ENCODE data around the gene TGFB1I1. TPM values are rescaled to one million over a fixed set of nuclear protein-coding genes. Genes with fewer than 3 reads are reported as not detected.
A peak's percentile ranks its signal among the peaks of the same experiment; 100 is the strongest.

The TGFB1I1 gene
- total RNA-seq, 1 donor from 2014 or later, result 19.2 TPM

DNA sequence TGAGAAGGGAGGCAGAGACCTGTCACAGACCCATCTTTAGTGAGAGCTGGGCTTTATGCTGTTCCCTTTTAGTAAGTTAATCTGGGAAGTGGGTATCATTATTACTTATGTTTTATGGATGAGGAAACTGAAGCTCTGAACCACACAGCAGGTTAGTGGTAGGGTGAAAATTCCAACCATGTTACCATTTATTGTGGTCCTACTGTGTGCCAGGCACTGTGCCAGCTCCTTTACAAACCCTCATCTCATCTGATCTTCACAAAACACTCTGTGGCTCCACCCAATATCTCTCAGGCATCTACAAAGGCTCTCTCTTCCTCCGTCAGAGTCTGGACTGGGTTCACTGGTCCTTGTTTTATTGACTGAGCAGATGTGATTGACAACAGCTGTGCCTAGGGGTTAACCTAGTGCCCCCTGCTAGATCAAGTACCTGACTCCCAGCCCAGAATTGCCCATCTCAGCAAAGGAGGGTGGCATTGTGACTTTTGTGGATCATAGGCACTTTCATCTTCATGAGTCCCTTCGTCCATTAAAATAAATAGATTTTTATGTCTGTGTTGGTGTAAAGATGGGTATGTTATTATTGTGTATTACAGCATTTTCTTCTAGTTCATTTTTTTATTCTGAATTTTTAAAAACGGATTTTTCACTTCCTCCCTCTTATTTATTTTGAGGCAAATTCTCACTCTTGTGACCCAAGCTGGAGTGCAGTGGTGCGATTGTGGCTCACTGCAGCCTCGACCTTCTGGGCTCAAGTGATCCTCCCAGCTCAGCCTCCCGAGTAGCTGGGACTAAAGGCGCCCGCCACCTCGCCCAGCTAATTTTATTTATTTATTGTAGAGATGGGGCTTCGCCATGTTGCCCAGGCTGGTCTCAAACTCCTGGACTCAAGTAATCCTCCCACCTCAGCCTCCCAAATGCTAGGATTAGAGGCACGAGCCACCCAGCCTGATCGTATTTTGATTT, 3.1 kb downstream of the TGFB1I1 start:
- TF ChIP-seq, protein P1, sequence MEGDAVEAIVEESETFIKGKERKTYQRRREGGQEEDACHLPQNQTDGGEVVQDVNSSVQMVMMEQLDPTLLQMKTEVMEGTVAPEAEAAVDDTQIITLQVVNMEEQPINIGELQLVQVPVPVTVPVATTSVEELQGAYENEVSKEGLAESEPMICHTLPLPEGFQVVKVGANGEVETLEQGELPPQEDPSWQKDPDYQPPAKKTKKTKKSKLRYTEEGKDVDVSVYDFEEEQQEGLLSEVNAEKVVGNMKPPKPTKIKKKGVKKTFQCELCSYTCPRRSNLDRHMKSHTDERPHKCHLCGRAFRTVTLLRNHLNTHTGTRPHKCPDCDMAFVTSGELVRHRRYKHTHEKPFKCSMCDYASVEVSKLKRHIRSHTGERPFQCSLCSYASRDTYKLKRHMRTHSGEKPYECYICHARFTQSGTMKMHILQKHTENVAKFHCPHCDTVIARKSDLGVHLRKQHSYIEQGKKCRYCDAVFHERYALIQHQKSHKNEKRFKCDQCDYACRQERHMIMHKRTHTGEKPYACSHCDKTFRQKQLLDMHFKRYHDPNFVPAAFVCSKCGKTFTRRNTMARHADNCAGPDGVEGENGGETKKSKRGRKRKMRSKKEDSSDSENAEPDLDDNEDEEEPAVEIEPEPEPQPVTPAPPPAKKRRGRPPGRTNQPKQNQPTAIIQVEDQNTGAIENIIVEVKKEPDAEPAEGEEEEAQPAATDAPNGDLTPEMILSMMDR (IDR thresholded peaks at IDR 0.05; ENCODE audit: partially characterized antibody, unreplicated experiment), result no peak
- H3K36me3 Mint-ChIP-seq (ENCODE audit: unreplicated experiment), result peaks cover 4% of the 10 kb centered on the region
- H3K9me3 Mint-ChIP-seq (ENCODE audit: unreplicated experiment), result peaks cover 9% of the 10 kb centered on the region
- peaks cover 8% of the 10 kb centered on the region for H3K4me1 Mint-ChIP-seq (ENCODE audit: low read depth, unreplicated experiment)
- no peak overlapping the region for H3K27ac Mint-ChIP-seq (ENCODE audit: unreplicated experiment)
- peak overlapping the region; percentile 5 for H3K4me3 Mint-ChIP-seq (ENCODE audit: unreplicated experiment)
- peaks cover 27% of the 10 kb centered on the region for H3K27me3 Mint-ChIP-seq (ENCODE audit: unreplicated experiment)
- DNase-seq, result no peak

DNA sequence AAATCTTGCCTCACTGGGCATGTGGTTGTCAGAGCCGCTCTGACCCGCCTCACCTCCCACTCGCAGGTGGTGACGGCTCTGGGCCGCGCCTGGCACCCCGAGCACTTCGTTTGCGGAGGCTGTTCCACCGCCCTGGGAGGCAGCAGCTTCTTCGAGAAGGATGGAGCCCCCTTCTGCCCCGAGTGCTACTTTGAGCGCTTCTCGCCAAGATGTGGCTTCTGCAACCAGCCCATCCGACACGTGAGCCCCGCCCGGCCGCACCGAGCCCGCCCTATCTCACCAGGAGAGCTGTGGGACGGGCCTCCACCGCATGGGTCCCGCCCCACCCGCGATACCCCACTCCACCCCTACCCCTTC, 4.0 kb downstream of the TGFB1I1 start:
- Mint-ChIP-seq H3K4me3 (ENCODE audit: unreplicated experiment) (peak overlapping the region; percentile 78), H3K27ac (ENCODE audit: unreplicated experiment) (no peak overlapping the region), H3K36me3 (ENCODE audit: unreplicated experiment) (peaks cover 4% of the 10 kb centered on the region), H3K27me3 (ENCODE audit: unreplicated experiment) (peaks cover 27% of the 10 kb centered on the region), H3K9me3 (ENCODE audit: unreplicated experiment) (peaks cover 9% of the 10 kb centered on the region), H3K4me1 (ENCODE audit: low read depth, unreplicated experiment) (peaks cover 7% of the 10 kb centered on the region)
- TF ChIP-seq, protein P1 (IDR thresholded peaks at IDR 0.05; ENCODE audit: partially characterized antibody, unreplicated experiment), result no peak
- no peak for DNase-seq

DNA sequence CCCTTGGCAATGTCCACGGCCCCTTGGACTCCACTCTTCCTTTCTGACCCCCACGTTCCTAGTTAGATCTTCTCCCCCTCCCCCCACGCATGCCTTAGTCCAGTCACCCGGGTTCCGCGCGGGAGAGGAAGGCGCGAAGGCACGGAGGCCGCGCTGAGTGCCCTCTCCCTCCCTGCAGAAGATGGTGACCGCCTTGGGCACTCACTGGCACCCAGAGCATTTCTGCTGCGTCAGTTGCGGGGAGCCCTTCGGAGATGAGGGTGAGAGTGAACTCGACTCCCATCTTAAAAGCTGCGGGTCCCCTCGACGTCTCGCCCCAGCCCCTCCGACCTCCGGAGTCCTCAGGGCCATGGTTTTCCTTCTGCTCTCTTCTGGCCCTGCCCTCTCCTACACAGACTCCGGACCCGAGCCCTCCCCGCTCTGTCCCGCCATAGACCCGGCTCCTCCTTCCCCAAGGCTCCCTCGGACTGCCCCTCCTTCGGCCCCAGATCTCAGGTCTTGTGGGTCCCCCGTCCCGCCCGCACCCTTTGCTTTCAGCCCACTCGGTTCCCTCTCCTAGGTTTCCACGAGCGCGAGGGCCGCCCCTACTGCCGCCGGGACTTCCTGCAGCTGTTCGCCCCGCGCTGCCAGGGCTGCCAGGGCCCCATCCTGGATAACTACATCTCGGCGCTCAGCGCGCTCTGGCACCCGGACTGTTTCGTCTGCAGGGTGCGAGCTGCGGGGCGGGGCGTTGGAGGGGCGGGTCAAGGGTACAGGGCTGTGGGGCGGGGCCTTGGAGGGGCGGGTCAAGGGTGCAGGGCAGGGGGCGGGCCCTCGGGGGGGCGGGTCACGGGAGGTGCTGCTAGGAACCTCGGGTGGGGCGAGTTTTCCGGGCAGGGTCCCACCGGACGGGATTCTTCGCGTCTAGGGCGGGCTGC, 4.6 kb downstream of the TGFB1I1 start:
- Mint-ChIP-seq H3K27me3 (ENCODE audit: unreplicated experiment) (peaks cover 24% of the 10 kb centered on the region), H3K4me3 (ENCODE audit: unreplicated experiment) (peak overlapping the region; percentile 78), H3K36me3 (ENCODE audit: unreplicated experiment) (no peaks in the 10 kb centered on the region), H3K4me1 (ENCODE audit: low read depth, unreplicated experiment) (peaks cover under 1% of the 10 kb centered on the region), H3K27ac (ENCODE audit: unreplicated experiment) (no peak overlapping the region), H3K9me3 (ENCODE audit: unreplicated experiment) (peaks cover 7% of the 10 kb centered on the region)
- peak; percentile 87 for DNase-seq
- TF ChIP-seq, protein P1 (IDR thresholded peaks at IDR 0.05; ENCODE audit: partially characterized antibody, unreplicated experiment), result no peak

DNA sequence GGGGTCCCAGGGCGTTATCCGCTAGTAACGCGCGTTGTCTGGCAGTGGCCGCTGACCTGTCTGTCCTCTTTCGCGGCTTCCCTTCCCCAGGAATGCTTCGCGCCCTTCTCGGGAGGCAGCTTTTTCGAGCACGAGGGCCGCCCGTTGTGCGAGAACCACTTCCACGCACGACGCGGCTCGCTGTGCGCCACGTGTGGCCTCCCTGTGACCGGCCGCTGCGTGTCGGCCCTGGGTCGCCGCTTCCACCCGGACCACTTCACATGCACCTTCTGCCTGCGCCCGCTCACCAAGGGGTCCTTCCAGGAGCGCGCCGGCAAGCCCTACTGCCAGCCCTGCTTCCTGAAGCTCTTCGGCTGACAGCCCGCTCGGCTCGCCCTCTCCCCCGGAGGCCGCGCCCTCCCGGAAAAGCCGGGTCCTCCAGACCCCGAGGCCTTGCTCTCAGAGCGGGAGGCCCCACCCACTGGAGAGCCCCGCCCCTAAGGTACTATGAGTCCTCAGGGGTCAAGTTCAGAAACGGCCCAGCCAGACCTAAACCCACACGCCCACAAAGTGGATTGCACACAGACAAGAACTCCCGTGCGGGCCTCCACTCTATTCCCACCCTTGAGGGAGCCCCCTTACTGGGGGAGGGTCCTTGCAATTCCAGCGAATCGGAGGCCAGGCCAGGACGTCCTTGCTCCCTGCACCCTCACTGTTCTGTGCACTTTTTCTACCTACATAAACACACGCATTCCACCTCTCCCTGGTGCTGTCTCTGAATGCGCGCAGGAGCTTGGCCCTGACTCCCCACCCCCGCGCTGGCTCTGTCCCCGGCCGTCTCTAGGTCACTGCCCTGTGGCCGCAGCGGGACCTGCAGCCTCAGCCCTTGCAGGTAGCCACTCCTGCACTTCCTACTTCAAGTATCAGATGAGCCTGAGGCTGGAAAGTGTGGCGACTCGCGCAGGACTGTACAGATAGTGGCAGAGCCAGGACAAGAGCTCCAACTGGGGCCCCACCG, 5.6 kb downstream of the TGFB1I1 start:
- TF ChIP-seq, protein P1 (IDR thresholded peaks at IDR 0.05; ENCODE audit: partially characterized antibody, unreplicated experiment), result peak; percentile 10
- no peak overlapping the region for H3K27ac Mint-ChIP-seq (ENCODE audit: unreplicated experiment)
- H3K36me3 Mint-ChIP-seq (ENCODE audit: unreplicated experiment), result no peaks in the 10 kb centered on the region
- H3K9me3 Mint-ChIP-seq (ENCODE audit: unreplicated experiment), result peaks cover 8% of the 10 kb centered on the region
- peak; percentile 80 for DNase-seq
- no peaks in the 10 kb centered on the region for H3K4me1 Mint-ChIP-seq (ENCODE audit: low read depth, unreplicated experiment)
- H3K27me3 Mint-ChIP-seq (ENCODE audit: unreplicated experiment), result peaks cover 23% of the 10 kb centered on the region
- H3K4me3 Mint-ChIP-seq (ENCODE audit: unreplicated experiment), result peak overlapping the region; percentile 79
